Superior temporal gyrus (tissue), 1 donor: ENCODE results near the gene GNA15.

Experiments
- DNase-seq: peaks from one replicate; pipeline ENCODE4 v3.0.0-alpha.2; 2016; ENCODE audit errors: extremely low spot score

The GNA15 gene

GRCh38 chr19:3121396-3121795, 14.4 kb upstream of the GNA15 start:
- DNase-seq = no peak

- DNase-seq = no peak
Observed at GRCh38 chr19:3121821-3122511, 13.9 kb upstream of the GNA15 start.

GRCh38 chr19:3122512-3122870, 13.3 kb upstream of the GNA15 start:
- DNase-seq = no peak

DNA sequence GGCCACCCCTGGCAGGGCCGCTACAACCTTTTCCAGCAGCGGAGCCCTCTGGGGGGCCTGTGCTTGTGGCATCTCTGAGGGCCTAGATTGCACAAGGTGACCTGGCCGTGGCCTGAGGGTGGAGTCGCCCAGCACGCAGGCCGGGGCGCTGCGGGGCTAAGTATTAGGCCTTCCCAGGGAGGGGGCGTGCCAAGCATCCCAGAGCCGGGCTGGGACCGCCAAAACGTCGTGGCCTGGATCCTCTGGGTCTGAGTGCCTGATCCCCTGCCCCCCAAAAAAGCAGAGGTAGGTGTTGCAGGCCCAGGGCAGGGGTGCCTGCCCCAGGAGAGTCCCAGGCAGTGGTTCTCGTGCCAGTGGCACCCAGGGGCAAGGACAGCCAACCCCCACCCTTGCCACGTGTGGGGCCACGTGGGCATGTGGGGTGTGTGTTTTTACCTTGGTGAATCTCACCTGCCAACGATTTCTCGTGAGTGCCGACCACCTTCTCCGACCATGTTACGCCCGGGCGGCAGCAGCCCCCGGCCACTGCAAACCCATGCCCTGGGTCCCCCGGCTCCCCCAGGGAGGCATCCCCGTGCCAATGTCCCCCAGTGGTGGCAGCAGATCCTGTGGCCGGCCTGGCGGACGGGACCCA, 12.6 kb upstream of the GNA15 start:
- no peak for DNase-seq

- DNase-seq = no peak
Observed at GRCh38 chr19:3123956-3124355, 11.9 kb upstream of the GNA15 start.

DNA sequence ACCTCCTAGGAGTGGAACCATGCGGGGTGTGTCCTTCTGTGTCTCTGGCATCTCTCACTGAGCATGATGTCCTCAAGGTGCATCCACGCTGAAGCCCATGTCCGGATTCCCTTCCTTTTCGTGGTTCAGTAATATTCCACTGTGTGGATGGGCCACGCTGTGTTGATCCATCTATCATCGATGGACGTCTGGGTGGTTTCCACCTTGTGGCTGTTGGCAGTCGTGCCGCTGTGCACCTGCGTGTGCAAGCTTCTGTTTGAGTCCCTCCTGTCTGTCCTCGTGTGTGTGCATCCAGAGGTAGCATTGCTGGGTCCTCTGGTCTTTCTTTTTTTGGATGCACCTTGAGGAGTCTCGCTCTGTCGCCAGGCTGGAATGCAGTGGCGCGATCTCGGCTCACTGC, 11.2 kb upstream of the GNA15 start:
- no peak for DNase-seq

DNA sequence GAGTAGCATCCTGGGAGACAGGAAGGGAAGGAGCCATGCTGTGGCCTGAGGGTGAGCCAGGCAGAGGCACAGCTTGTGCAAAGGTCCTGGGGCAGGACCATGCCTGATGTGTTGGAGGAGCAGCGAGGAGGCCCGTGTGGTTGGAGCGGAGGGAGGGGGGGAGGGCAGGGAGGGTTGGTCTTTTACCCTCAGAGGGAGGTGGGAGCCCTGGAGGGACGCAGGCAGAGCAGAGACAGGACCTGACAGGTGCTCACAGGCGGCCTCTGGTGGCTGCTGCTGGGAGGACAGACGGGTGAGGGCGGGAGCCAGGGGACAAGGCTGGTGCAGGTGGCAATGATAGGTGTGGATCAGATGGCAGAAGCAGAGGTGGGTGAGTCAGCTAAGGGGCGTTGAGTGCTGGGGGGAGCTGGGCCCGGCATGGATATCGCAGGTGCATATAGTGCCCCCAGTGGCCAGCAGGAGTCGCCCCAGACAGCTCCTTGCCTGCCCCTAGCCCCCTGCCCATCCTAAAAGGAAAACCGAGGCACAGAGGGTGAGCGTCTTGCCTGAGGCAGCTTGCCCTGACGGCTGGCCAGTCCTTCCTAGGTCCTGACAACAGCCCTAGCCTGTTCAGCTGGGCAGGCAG, 9.8 kb upstream of the GNA15 start:
- no peak for DNase-seq

DNA sequence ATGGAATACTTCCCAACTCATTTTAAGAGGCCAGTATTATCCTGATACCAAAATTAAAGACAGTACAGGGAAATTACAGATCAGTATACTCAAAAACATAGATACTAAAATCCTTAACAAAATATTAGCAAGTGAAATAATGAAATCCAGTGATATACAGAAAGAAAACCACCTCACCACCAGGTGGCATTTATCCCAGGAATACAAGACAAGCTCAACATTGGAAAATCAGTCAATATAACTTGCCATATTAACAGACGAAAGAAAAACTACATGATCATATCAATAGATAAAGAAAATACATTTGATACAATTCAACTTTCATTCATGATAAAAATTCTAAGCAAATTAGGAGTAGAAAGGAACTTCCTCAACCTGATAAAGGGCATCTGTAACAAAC, 6.7 kb upstream of the GNA15 start:
- DNase-seq = peak; percentile 8

- DNase-seq = no peak
Observed at GRCh38 chr19:3131168-3131567, 4.7 kb upstream of the GNA15 start.

- peak; percentile 23 for DNase-seq
Observed at GRCh38 chr19:3132971-3133792, 2.7 kb upstream of the GNA15 start.

GRCh38 chr19:3133793-3134116, 2.1 kb upstream of the GNA15 start:
- DNase-seq = no peak

- DNase-seq = no peak
Observed at GRCh38 chr19:3136684-3137055, 837 bp downstream of the GNA15 start.

DNA sequence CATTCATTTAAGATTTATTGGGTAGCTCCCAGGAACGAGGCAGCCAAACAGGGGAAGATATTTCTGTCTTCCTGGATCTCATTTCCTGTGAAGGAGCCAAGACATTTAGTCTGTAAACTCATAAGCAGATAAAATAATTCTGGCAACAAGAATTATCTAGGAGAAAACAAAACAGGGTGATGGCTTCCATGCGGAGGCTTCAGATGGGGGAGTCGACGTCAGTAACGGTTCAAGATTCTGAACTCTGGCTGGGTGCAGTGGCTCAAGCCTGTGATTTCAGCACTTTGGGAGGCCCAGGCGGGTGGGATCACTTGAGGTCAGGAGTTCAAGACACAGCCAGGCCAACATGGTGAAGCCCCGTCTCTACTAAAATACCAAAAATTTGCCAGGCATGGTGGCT, 1.3 kb downstream of the GNA15 start:
- no peak for DNase-seq

DNA sequence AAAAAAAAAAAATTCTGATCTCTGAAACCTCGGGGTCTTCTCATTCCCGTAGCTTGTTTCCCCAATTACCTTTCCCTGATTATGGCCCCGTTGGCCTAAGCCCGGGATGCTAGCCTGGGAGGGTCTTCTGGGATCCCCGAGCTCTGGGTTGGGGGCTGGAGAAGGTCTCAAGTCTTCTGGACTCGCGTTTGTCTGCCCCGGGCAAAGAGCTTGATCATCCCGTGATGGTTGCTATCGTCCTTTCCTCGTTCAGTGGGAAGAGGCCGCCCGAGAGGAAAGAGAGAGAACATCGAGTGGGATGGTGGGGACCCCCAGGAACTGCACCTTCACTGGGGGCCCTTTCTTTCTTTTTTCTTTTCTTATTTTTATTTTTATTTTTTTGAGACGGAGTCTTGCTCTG, 2.4 kb downstream of the GNA15 start:
- DNase-seq = no peak

- DNase-seq = no peak
Observed at GRCh38 chr19:3140667-3141038, 4.8 kb downstream of the GNA15 start.

DNA sequence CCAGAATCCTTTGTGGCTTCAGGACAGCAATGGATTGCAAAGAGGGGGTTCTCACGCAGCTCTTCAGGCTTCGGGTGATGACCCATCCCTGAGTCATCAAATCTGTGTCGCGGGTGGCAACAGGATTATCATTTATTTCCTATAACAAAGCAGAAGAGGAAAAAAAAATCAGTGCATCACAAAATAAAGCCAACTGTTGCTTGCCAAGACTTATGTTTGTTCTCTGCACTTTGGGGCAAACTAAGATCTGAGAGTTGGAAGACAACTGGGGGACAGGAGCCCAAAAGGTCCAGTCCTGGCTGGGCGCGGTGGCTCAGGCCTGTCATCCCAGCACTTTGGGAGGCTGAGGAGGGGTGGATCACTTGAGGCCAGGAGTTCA, 6.4 kb downstream of the GNA15 start:
- no peak for DNase-seq

DNA sequence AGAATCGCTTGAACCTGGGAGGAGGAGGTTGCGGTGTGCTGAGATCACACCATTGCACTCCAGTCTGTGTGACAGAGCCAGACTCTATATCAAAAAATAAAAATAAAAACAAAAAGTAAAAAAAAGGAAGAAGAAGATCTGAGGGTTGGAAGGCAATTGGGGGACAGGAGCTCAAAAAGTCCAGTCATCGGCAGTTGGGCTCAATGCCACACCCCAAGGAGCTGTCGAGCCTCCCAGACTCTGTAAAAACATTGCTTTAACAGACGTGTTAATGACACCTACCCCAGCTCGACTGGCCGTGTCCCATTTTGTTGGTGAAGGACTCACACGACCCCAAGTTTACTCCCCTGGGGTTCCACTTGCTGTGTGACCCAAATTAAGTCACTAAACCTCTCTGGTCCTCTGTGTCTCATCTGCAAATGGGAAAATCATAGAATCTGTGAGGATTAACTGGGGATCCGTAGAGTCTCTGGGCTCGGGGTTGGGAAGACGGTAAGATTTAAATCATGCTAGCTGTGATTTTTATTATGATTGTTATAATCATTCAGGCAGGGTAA, 7.0 kb downstream of the GNA15 start:
- no peak for DNase-seq

- no peak for DNase-seq
Observed at GRCh38 chr19:3145909-3146676, 10.3 kb downstream of the GNA15 start.

- DNase-seq = no peak
Observed at GRCh38 chr19:3146677-3147100, 10.9 kb downstream of the GNA15 start.

- no peak for DNase-seq
Observed at GRCh38 chr19:3148503-3148902, 12.7 kb downstream of the GNA15 start.

DNA sequence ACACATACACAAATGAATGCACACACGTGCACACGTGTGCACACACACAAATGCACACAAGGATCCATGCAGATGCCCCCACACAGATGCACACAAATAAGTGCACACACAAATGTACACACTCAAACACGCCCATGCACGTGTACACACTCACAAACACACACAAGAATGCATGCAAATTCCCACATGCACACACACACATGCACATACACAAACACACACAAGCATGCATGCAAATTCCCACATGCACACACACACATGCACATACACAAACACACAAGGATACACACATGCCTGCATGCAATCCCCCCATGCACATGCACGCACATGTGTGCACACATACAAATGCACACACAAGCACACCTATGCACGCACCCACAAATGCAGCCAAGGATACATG, 13.3 kb downstream of the GNA15 start:
- no peak for DNase-seq
